ENCODE measurements around the gene NIM1K.
"Not testable (repeated sequence)": the region's sequence is repeated elsewhere in the genome, so short reads cannot be mapped to it uniquely, and the experiment has no call there.

Gene NIM1K

DNA sequence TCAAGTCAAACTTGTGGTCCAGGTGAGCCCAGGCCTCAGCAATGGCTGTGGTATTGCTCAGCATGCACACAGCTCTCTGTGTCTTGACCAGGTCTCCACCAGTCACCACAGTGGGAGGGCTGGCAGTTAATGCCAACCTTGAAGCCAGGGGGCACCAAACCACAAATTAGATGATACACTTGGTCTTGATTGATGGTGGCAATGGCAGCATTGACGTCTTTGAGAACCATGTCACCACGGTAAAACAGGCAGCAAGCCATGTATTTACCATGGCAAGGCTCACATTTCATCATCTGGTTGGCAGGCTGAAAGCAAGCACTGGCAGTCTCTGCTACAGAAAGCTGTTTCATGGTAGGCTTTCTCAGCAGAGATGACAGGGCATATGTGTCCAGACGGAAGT lies 40.0 kb downstream of the NIM1K start:
- peak; percentile 56 for DNase-seq

DNA sequence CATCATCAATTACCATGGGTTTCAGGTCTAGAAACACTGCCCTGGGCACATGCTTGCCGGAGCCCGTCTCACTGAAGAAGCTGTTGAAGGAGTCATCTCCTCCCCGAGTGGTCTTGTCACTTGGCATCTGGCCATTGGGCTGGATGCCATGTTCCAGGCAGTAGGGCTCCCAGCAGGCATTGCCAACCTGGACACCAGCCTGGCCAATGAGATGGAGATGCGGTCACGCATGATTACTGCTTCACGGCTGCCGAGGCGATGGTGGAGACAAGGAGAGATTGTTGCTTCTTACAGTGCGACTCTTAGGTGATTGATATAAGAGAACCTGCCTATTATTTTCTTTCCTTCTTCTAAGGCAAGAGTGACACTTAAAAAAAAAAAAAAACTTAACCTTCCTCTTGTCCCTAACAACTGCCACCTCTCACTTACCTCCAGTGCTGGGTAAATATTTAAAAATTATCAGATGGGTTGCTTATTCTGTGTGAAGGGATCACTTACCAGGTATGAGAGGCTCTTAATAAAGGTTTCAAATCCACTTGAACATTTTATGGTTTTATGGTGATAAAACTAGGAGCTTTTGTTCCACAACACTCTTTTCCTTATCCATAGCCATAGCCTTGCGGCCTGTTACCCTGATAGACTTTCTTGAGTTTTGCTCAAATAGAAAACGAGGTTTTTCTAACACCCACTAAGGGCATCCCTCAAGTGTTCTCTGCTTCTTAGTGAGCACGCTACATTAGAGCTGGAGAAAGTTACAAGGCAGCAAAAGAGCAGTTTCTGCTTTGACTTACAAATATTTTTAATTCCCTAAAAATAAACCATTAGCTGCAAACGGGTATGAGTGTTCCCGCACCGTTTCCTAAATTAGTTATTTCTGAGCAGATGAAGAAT lies 41.2 kb downstream of the NIM1K start:
- no peak for DNase-seq

DNA sequence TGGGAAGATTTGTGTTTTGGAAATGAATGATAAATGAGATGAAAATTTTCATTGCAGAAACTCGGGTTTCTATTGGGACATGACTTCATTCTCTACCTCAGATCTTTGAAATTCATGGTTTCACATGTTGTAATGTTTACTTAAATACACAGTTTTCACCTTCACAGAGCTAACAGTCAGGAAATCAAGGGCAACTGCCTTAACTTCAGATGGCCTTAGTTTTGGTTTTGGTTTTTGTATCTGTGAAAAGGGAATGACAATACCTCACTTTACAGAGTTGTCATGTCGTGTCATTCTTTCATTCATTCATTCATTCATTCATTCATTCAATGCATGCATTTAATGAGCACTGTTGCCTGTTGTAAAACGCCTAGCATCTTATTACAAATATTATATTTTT lies 41.9 kb downstream of the NIM1K start:
- no peak for DNase-seq

DNA sequence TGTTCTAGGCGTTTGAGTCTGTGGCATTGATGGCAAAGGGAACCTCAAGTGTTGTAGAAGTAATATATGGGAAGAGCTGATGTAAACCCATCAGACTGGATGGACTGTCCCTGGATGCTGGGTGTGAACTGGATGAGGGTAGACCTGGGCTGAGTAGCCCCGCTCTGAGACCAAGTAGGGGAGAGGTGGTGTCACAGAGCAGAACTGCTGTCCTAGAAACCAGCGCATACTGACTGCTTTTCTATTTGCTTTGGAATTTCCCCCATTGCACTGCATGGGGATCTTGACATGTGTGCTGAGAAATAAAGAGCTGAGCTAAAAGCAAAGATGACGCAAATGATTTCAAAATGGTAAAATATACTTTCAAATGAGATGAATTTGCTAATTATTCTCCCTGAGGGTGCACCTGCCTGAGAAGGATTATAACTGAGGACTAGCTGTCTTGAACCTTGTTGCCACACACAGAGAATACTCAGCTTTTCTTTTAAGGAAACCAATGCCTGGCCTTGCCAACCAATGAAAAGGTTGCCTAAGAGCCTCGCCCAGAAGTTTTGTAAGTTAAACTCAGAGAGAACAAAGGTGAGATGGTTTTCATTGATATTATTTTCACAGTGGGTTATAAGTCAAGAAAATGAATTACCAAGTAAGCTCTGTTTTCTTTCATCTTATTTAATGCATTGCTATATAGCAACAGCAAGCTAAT lies 44.8 kb downstream of the NIM1K start:
- no peak for DNase-seq

DNA sequence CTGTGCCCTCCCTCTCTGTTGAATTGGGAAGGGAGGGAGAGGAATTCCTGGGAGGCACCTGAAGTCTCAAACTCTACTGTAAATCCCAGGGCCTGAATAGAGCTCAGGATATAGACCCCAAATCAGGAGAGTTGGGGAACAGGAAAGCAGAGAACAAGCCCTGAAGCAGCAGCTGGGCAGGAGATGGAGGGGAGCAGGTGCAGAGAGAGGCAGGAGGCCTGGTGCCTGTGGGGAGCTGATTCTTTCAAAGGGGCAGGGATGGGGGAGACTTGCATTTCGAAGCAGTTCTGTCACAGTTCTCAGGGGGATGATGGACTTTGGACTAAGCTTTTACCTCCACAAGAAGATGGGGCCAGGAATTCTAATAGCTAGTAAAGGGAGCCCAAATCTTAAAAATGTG lies 50.2 kb downstream of the NIM1K start:
- no peak for DNase-seq

DNA sequence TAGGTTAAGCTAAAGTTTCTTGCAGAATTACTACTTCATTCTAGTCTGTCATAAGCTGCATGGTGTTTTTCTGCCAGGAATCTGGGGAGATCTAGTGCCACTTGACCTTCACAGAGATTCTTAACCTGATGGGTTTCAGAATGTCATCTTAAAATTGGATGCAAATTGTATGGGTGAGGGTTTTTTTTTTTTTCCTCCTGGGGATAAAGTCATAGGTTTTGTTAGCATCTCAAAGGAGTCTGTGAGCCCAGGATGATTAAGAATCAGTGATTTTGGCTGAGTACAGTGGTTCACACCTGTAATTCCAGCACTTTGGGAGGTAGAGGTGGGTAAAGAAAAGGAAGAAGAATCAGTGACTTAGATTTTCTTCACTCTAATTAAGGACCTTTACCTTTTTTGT lies 51.2 kb downstream of the NIM1K start:
- no peak for DNase-seq

DNA sequence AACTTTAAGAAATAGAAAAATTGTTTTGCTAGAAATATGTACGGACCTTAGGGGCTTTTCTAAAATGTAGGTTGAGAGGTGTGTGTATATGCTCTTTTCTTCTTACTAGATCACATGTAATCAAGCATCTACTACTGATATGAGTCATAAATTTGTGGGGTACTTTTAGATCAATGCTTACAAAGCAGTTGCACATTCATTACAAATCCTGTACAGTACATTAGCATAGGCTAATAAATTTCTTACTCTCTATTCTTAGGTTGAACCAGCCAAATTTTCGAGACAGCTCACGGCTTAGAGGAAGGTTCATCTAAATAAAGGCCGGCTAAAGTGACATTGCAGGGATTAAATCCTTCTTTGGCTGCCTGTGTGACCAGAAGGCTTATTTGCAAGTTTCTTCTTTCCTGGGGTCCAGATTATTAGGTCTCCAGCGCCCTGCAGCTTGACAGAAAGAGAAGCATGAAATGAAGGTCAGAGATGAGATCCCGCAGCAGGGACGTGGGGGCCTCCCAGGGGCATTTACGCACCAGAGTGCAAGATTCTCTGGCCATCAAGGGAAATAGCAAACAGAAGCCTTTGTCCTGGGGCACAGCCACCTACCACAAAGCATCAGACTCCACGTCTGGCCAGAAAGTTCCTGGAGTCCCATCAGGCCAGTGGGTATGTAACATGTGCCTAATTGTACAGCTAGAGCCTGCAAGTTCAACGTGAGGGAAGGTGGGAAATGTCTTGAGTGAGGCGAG lies 53.0 kb downstream of the NIM1K start:
- no peak for DNase-seq

DNA sequence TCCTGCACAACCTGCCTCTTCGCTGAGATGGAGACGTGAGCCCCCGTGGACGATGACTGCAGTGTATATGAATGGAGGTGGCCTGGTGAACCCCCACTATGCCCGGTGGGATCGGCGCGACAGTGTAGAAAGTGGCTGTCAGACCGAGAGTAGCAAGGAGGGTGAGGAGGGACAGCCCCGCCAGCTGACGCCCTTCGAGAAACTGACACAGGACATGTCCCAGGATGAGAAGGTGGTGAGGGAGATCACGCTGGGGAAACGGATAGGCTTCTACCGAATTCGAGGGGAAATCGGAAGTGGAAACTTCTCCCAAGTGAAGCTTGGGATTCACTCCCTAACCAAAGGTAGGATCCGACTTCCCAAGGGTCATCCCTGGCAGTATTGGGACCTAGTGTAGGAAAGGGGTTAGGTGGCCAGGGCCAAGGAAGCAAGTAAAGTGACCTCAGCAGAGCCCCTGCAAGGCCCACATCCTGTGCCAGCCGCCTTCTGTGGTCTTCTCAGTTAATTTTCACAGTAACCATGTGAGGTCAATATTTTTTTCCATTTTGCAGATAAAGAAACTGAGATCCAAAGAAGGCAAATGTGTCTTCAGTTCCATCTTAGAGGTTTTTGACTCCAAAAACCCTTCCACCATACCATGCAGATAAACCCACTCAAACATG lies 53.8 kb downstream of the NIM1K start:
- DNase-seq: no peak

DNA sequence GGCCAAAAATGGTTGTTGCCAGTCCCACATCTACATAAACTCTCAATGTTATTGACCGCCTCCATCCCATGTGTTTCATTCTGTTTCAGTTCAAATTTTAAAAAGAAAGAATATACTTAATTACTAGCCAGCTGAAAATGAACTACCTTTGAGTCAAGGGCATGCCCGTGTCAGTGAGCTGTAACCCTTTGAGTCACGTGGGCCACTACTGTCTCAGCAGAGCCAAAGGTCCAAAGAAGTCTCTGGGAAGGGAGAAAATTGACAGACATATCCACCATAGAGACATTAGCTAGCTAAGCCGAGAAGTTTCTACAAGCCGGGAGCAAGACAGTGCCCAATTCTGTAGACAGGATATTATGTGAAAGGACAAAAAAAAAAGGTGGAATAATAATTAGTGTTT lies 59.7 kb downstream of the NIM1K start:
- DNase-seq: no peak

DNA sequence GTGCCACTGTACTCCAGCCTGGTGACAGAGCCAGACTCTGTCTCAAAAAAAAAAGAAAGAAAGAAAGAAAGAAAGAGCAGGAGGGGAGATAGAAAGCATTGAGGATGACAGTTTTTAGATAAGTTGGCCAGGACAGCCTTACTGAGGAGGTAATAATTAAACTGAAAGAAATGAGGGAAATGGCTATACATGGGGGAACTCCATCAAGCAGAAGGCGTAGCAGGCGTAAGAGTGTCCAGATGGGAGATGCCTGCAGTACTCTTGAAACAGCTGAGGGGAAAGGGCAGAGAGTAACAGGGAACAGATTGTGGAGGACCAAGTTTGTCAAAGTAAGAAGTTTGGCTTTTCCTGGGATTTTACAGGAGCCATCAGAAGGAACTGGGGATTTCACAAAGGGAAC lies 63.7 kb downstream of the NIM1K start:
- DNase-seq: no peak

DNA sequence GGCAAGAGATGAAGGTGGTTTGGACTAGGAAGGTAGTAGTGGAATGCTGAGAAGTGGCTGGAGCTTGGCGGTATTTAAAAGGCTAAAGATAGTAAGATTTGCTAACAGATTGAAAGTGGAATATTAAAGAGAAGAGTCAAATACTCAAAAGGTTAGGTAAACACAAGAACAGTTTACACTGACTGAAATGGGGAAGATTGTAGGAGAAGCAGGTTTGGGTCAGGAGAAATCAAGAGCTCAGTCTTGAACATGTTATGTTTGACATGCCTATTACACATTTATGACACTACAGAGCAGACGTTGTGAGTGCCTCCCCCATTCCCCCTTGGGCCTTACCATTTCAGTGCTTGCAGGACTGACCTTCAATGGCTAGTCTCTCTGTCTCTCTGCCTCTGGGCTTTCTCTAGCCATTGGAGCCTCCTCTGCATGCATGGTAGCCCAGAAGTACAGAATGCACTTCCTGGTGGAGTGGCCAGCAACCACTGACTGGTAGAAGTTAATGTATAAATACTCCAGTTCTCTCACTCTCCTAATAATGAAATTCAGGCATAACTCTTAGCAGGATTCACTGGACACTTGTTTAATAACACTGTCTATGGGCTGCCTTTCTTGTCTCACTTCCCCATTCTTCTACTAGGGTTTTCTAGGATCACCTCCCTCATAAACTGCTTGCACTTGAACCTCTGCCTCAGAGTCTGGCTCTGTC lies 64.4 kb downstream of the NIM1K start:
- no peak for DNase-seq

DNA sequence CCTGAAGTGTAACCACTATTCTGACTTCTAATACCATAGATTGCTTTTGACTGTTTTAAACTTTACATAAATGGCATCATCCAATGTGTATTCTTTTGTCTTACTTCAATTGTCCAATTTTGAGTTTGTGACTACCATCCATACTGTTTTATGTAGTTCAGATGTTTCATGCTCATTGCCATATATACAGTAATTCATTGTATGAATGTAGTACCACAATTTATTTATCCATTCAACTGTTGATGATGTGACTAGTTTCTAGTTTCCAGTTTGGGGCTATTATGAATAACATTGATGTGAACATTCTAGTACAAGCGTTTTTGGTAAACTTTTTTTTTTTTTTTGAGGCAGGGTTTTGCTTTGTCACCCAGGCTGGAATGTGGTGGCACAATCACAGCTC lies 66.1 kb downstream of the NIM1K start:
- no peak for DNase-seq

DNA sequence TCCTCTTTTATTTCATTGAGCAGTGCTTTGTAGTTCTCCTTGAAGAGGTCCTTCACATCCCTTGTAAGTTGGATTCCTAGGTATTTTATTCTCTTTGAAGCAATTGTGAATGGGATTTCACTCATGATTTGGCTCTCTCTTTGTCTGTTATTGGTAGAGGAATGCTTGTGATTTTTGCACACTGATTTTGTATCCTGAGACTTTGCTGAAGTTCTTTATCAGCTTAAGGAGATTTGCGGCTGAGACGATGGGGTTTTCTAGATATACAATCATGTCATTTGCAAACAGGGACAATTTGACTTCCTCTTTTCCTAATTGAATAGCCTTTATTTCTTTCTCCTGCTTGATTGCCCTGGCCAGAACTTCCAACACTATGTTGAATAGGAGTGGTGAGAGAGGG lies 70.2 kb downstream of the NIM1K start:
- DNase-seq: not testable (repeated sequence)

DNA sequence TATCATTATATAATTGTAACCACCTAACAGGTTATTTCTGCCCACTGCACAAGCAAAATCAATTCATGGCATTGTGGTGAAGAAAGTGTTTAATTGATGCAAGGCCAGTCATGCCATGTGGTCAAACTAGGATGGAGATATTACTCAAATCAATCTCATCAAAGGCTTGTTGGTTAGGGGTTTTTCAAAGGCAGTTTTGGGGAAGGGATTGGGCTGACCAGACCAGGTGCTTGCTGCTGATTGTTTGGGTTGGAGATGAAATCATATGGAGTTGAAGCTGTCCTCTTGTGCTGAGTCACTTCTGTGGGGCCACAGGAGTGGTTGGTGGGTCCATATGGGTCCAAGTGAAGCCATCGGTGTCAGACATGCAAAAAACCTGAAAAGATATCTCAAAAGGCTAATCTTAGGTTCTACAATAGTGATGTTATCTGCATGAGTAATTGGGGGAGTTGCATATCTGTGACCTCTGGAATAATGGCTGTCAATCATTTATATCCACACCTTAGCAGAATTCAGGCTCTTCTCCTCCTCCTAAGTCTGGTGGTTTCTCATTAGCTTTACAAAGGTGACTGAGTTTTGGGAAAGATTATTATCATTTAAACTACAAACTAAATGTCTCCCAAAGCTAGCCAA lies 76.3 kb downstream of the NIM1K start:
- DNase-seq: no peak

DNA sequence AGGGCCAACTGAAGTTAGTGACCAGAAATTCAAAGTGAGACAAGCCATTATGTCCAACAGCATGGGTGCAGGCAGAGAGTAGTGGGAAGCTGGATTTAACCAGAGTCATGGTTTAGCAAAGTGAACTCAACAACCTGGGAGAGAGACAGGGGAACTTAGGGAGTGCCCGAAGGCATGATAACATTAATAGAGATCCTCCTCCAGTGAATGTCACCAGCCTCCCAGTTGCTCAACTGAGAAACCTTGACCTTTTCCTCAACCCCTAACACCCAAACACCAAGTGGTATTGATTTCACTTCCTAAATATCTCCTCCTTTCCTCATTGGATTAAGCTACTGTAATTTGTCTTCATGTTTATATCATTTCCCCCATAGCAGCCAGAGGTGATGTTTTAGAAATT lies 78.6 kb downstream of the NIM1K start:
- DNase-seq: no peak

DNA sequence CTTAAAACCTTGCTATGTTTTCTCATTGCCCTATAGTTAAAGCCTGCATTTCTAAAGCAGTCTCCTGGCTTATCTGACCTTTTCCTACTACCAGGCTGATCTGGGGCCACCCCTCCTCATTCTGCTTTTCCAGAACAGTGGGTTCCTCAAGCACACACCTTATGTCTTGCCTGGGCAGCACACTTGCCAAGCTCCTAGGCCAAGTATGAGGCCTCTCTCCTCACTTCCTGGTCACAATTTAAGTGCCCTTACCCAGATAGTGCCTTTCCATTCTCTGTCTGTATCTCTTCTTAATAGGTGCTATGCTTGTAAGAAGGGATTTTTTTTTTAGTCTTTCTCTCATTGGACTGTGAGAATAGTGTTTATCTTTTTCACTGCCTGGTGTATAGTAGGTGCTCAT lies 81.5 kb downstream of the NIM1K start:
- no peak for DNase-seq

DNA sequence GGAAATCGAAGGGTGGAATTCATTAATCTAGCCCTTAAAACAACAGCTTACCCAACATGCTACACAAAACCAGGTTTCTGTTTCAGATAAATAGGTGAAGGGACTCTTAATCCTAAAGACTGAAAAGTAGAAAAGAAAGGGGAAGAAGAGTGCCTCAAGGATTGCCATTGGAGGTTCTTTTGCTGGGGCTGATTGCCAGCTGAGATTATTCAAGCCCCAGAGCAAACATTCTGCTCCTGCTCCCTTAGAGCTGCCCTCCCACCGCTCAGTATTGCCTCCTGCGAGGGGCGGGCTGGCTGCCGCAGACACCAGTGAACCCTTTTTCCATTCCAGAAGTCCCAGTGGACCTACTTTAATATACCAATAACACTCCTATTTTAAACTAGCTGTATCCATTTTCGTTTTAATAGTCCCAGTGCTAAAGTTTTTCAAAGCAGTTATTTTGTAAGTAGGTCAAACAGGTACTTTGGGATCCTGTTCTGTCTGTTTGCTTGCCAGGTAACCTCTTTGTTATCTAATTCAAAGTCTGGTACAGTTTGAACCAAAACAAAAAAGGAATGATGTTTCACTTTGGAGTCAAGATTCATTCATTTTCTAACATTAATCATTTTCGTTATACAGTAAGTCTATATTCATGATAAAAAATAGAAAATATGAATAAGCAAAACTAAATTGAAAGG lies 82.5 kb downstream of the NIM1K start:
- DNase-seq: peak; percentile 38

DNA sequence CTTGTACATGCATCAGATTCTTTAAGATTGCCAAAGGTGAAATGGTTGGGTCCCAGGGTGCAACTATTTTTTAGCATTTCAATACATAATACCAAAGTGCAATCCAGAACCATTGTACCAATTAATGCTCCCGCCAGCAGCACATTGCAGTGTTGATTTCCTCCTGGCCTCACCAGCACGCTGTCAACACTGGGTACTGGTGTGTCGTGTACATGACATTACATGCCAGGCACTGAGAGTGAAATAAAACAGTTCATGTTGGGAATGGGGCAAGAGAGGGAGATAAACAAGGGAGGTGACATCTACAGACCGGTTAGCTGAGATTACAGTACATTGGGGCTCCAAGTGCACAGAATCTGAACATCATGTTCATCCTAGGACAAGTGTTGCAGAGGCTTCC lies 83.4 kb downstream of the NIM1K start:
- no peak for DNase-seq

DNA sequence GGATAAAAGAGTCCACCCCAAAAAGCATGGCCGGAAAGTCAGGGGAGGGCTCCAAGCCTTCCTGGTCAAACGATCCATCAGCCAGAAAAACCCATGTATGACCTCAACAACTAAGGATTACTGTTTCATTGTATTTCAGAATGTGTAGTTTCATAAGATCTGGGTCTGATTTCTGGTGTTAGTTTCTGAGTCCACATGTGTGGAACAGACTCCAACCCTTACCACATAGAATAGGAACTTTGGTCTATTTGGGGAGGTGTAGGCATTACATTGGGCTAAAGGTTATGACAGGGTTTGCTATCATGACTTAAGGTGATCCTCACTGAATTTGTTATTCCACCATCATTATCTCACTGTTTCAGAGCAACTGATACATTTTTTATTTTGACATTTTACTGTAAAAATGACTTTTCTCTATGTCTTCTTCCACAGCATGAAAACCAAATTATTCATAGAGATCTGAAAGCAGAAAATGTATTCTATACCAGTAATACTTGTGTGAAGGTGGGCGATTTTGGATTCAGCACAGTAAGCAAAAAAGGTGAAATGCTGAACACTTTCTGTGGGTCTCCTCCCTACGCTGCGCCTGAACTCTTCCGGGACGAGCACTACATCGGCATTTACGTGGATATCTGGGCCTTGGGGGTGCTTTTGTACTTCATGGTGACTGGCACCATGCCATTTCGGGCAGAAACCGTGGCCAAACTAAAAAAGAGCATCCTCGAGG lies 87.7 kb downstream of the NIM1K start:
- peak; percentile 0 for DNase-seq

DNA sequence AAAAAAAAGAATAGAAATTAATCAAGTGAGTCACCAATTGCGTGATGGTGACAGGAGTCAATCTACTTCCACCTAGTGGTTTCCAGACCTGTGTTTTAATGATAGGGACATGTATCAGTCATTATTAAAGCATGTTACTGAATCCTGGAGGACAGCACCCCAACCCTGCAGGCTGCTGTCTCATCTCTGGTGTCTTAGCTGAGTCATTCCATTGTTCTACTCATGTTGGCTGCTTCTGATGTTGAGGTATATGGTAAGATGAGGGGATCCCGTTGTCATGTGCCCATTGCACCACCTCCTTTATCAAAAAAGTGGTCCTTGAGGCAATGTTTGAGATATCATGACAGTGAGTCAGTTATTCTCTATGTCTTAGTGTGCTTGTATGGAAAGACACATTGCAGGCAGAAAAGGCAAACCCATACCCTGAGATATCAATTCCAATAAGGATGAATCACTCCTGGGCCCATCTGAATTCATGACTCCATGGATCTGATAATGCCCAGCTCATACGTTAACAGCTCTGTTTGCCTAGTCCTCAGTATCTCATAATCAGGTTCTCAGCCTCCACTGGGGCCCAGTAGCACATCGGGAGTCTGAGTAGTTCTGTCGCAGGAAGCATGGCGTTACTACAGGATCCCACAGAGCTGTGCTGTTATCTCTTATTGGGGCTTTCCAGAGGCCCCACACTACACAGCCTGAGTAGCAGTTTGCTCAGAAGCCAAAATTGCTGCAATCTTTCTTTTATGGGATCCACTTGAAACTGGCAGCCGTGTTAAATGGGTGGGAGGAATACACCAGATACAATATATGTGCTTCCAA lies 90.0 kb downstream of the NIM1K start:
- peak; percentile 6 for DNase-seq
